ENCODE data around the gene ADAMTS7.
"Not testable (repeated sequence)": the region's sequence is repeated elsewhere in the genome, so short reads cannot be mapped to it uniquely, and the experiment has no call there.

Gene ADAMTS7

GRCh38 chr15:78777290-78777952 lies 33.8 kb downstream of the ADAMTS7 start:
- DNase-seq, result not testable (repeated sequence)

- DNase-seq, result not testable (repeated sequence)
Observed at GRCh38 chr15:78776046-78776925, 35.0 kb downstream of the ADAMTS7 start.

- no peak for DNase-seq
Observed at GRCh38 chr15:78775472-78775871, 35.8 kb downstream of the ADAMTS7 start.

GRCh38 chr15:78774451-78774990 lies 36.7 kb downstream of the ADAMTS7 start:
- DNase-seq, result not testable (repeated sequence)

- not testable (repeated sequence) for DNase-seq
Observed at GRCh38 chr15:78773765-78774450, 37.4 kb downstream of the ADAMTS7 start.

GRCh38 chr15:78772738-78773137 lies 38.5 kb downstream of the ADAMTS7 start:
- DNase-seq, result no peak

GRCh38 chr15:78771436-78772000 lies 39.7 kb downstream of the ADAMTS7 start:
- not testable (repeated sequence) for DNase-seq

GRCh38 chr15:78771020-78771419 lies 40.2 kb downstream of the ADAMTS7 start:
- not testable (repeated sequence) for DNase-seq

- not testable (repeated sequence) for DNase-seq
Observed at GRCh38 chr15:78769473-78770225, 41.6 kb downstream of the ADAMTS7 start.

GRCh38 chr15:78768531-78769408 lies 42.5 kb downstream of the ADAMTS7 start:
- no peak for DNase-seq

GRCh38 chr15:78768096-78768495 lies 43.2 kb downstream of the ADAMTS7 start:
- DNase-seq, result no peak

GRCh38 chr15:78767331-78767951 lies 43.8 kb downstream of the ADAMTS7 start:
- DNase-seq, result no peak

GRCh38 chr15:78766641-78767071 lies 44.6 kb downstream of the ADAMTS7 start:
- DNase-seq, result not testable (repeated sequence)

- DNase-seq, result no peak
Observed at GRCh38 chr15:78766041-78766440, 45.2 kb downstream of the ADAMTS7 start.

- DNase-seq, result not testable (repeated sequence)
Observed at GRCh38 chr15:78765154-78765860, 46.0 kb downstream of the ADAMTS7 start.

- DNase-seq, result not testable (repeated sequence)
Observed at GRCh38 chr15:78764340-78765153, 46.7 kb downstream of the ADAMTS7 start.

GRCh38 chr15:78763796-78764241 lies 47.4 kb downstream of the ADAMTS7 start:
- DNase-seq, result no peak

GRCh38 chr15:78762985-78763795 lies 48.1 kb downstream of the ADAMTS7 start:
- no peak for DNase-seq

Data from GDM1 (cell line).